ENCODE data around the gene HERC6.
"Not testable (repeated sequence)": the region's sequence is repeated elsewhere in the genome, so short reads cannot be mapped to it uniquely, and the experiment has no call there.

Gene HERC6

GRCh38 chr4:88357262-88357661, 21.4 kb upstream of the HERC6 start:
- peaks cover 31% of the 10 kb centered on the region for H3K9me3 ChIP-seq (ENCODE audit: insufficient read depth, low read depth, low read length)
- H3K36me3 ChIP-seq (ENCODE audit: insufficient read depth, low read length), result no peaks in the 10 kb centered on the region
- H3K27me3 ChIP-seq (ENCODE audit: insufficient read depth, low read length), result no peaks in the 10 kb centered on the region
- no peak overlapping the region for H3K4me3 ChIP-seq (ENCODE audit: low read length)
- WGBS, result 100% methylated on average over 4 of the region's 4 CpGs
- no peak overlapping the region for H3K9ac ChIP-seq (ENCODE audit: low read depth, low read length)
- peaks cover 15% of the 10 kb centered on the region for H3K4me1 ChIP-seq (ENCODE audit: insufficient read depth, low read length)
- H3K27ac ChIP-seq (ENCODE audit: low read depth, low read length), result no peak overlapping the region

GRCh38 chr4:88359558-88359957, 19.1 kb upstream of the HERC6 start:
- peaks cover 15% of the 10 kb centered on the region for H3K4me1 ChIP-seq (ENCODE audit: insufficient read depth, low read length)
- H3K36me3 ChIP-seq (ENCODE audit: insufficient read depth, low read length), result no peaks in the 10 kb centered on the region
- H3K4me3 ChIP-seq (ENCODE audit: low read length), result no peak overlapping the region
- H3K9ac ChIP-seq (ENCODE audit: low read depth, low read length), result no peak overlapping the region
- H3K27me3 ChIP-seq (ENCODE audit: insufficient read depth, low read length), result no peaks in the 10 kb centered on the region
- H3K9me3 ChIP-seq (ENCODE audit: insufficient read depth, low read depth, low read length), result peaks cover 26% of the 10 kb centered on the region
- H3K27ac ChIP-seq (ENCODE audit: low read depth, low read length), result no peak overlapping the region
- WGBS, result 96% methylated on average over 10 of the region's 10 CpGs

GRCh38 chr4:88360256-88360655, 18.4 kb upstream of the HERC6 start:
- 94% methylated on average over 6 of the region's 7 CpGs for WGBS

GRCh38 chr4:88360791-88361190, 17.9 kb upstream of the HERC6 start:
- 97% methylated on average over 15 of the region's 16 CpGs for WGBS
- no peak overlapping the region for H3K4me3 ChIP-seq (ENCODE audit: low read length)
- H3K27ac ChIP-seq (ENCODE audit: low read depth, low read length), result no peak overlapping the region
- no peak overlapping the region for H3K9ac ChIP-seq (ENCODE audit: low read depth, low read length)
- peaks cover 15% of the 10 kb centered on the region for H3K4me1 ChIP-seq (ENCODE audit: insufficient read depth, low read length)
- H3K27me3 ChIP-seq (ENCODE audit: insufficient read depth, low read length), result no peaks in the 10 kb centered on the region
- peaks cover 18% of the 10 kb centered on the region for H3K9me3 ChIP-seq (ENCODE audit: insufficient read depth, low read depth, low read length)
- H3K36me3 ChIP-seq (ENCODE audit: insufficient read depth, low read length), result no peaks in the 10 kb centered on the region

More at GRCh38 chr4:88360256-88360655, 18.4 kb upstream of the HERC6 start:
- Histone ChIP-seq H3K9ac (ENCODE audit: low read depth, low read length) (no peak overlapping the region), H3K9me3 (ENCODE audit: insufficient read depth, low read depth, low read length) (peaks cover 23% of the 10 kb centered on the region), H3K36me3 (ENCODE audit: insufficient read depth, low read length) (no peaks in the 10 kb centered on the region), H3K4me1 (ENCODE audit: insufficient read depth, low read length) (peaks cover 15% of the 10 kb centered on the region), H3K27ac (ENCODE audit: low read depth, low read length) (no peak overlapping the region), H3K4me3 (ENCODE audit: low read length) (no peak overlapping the region), H3K27me3 (ENCODE audit: insufficient read depth, low read length) (no peaks in the 10 kb centered on the region)

GRCh38 chr4:88361217-88361773, 17.4 kb upstream of the HERC6 start:
- WGBS, result 91% methylated on average over 18 of the region's 18 CpGs
- not testable (repeated sequence) for H3K4me3 ChIP-seq (ENCODE audit: low read length); H3K27me3 ChIP-seq (ENCODE audit: insufficient read depth, low read length); H3K9ac ChIP-seq (ENCODE audit: low read depth, low read length); H3K27ac ChIP-seq (ENCODE audit: low read depth, low read length); H3K36me3 ChIP-seq (ENCODE audit: insufficient read depth, low read length)
- peaks cover 11% of the 10 kb centered on the region; the same call in 1 of the 2 replicates for H3K4me1 ChIP-seq (ENCODE audit: insufficient read depth, low read length)
- H3K9me3 ChIP-seq (ENCODE audit: insufficient read depth, low read depth, low read length), result peaks cover 18% of the 10 kb centered on the region

GRCh38 chr4:88366460-88366859, 12.2 kb upstream of the HERC6 start:
- Histone ChIP-seq H3K27ac (ENCODE audit: low read depth, low read length) (no peak overlapping the region), H3K9me3 (ENCODE audit: insufficient read depth, low read depth, low read length) (peaks cover 16% of the 10 kb centered on the region), H3K4me3 (ENCODE audit: low read length) (no peak overlapping the region), H3K36me3 (ENCODE audit: insufficient read depth, low read length) (no peaks in the 10 kb centered on the region), H3K4me1 (ENCODE audit: insufficient read depth, low read length) (peaks cover 12% of the 10 kb centered on the region; the same call in 1 of the 2 replicates), H3K9ac (ENCODE audit: low read depth, low read length) (no peak overlapping the region), H3K27me3 (ENCODE audit: insufficient read depth, low read length) (no peaks in the 10 kb centered on the region)
- 93% methylated on average over 2 of the region's 2 CpGs for WGBS

GRCh38 chr4:88367826-88368225, 10.8 kb upstream of the HERC6 start:
- no peak overlapping the region for H3K27ac ChIP-seq (ENCODE audit: low read depth, low read length)
- H3K4me3 ChIP-seq (ENCODE audit: low read length), result no peak overlapping the region
- 0 out of 2 replicates have a peak, but pooled peaks cover 3% of the 10 kb centered on the region for H3K4me1 ChIP-seq (ENCODE audit: insufficient read depth, low read length)
- whole genome bisulfite sequencing, result 88% methylated on average over 5 of the region's 5 CpGs
- peaks cover 16% of the 10 kb centered on the region for H3K9me3 ChIP-seq (ENCODE audit: insufficient read depth, low read depth, low read length)
- H3K9ac ChIP-seq (ENCODE audit: low read depth, low read length), result no peak overlapping the region
- H3K27me3 ChIP-seq (ENCODE audit: insufficient read depth, low read length), result no peaks in the 10 kb centered on the region
- H3K36me3 ChIP-seq (ENCODE audit: insufficient read depth, low read length), result no peaks in the 10 kb centered on the region

GRCh38 chr4:88369180-88369812, 9.4 kb upstream of the HERC6 start:
- H3K27ac ChIP-seq (ENCODE audit: low read depth, low read length); H3K4me3 ChIP-seq (ENCODE audit: low read length); H3K9ac ChIP-seq (ENCODE audit: low read depth, low read length); H3K27me3 ChIP-seq (ENCODE audit: insufficient read depth, low read length); H3K36me3 ChIP-seq (ENCODE audit: insufficient read depth, low read length); H3K4me1 ChIP-seq (ENCODE audit: insufficient read depth, low read length); H3K9me3 ChIP-seq (ENCODE audit: insufficient read depth, low read depth, low read length): not testable (repeated sequence)
- WGBS, result 91% methylated on average over 7 of the region's 7 CpGs

- H3K27me3 ChIP-seq (ENCODE audit: insufficient read depth, low read length), result peaks cover 21% of the 10 kb centered on the region
- H3K27ac ChIP-seq (ENCODE audit: low read depth, low read length), result no peak overlapping the region
- 98% methylated on average over 2 of the region's 4 CpGs for WGBS
- no peaks in the 10 kb centered on the region for H3K9me3 ChIP-seq (ENCODE audit: insufficient read depth, low read depth, low read length)
- H3K4me1 ChIP-seq (ENCODE audit: insufficient read depth, low read length), result no peaks in the 10 kb centered on the region
- H3K4me3 ChIP-seq (ENCODE audit: low read length), result no peak overlapping the region
- H3K9ac ChIP-seq (ENCODE audit: low read depth, low read length), result no peak overlapping the region
- H3K36me3 ChIP-seq (ENCODE audit: insufficient read depth, low read length), result no peaks in the 10 kb centered on the region
These were observed 2.5 kb downstream of the HERC6 start for GRCh38 chr4:88381123-88381522.

- Histone ChIP-seq H3K27me3 (ENCODE audit: insufficient read depth, low read length) (peaks cover 11% of the 10 kb centered on the region), H3K9me3 (ENCODE audit: insufficient read depth, low read depth, low read length) (no peaks in the 10 kb centered on the region), H3K4me3 (ENCODE audit: low read length) (no peak overlapping the region), H3K9ac (ENCODE audit: low read depth, low read length) (no peak overlapping the region), H3K36me3 (ENCODE audit: insufficient read depth, low read length) (no peaks in the 10 kb centered on the region), H3K27ac (ENCODE audit: low read depth, low read length) (no peak overlapping the region), H3K4me1 (ENCODE audit: insufficient read depth, low read length) (no peaks in the 10 kb centered on the region)
- WGBS, result 62% methylated on average over 1 of the region's 1 CpG
These were observed 4.0 kb downstream of the HERC6 start for GRCh38 chr4:88382621-88383020.

GRCh38 chr4:88390128-88390527, 11.5 kb downstream of the HERC6 start:
- no peaks in the 10 kb centered on the region for H3K36me3 ChIP-seq (ENCODE audit: insufficient read depth, low read length)
- H3K4me1 ChIP-seq (ENCODE audit: insufficient read depth, low read length), result no peaks in the 10 kb centered on the region
- no peak overlapping the region for H3K9ac ChIP-seq (ENCODE audit: low read depth, low read length)
- H3K4me3 ChIP-seq (ENCODE audit: low read length), result no peak overlapping the region
- H3K27me3 ChIP-seq (ENCODE audit: insufficient read depth, low read length), result no peaks in the 10 kb centered on the region
- 0 out of 2 replicates have a peak, but pooled peaks cover 2% of the 10 kb centered on the region for H3K9me3 ChIP-seq (ENCODE audit: insufficient read depth, low read depth, low read length)
- H3K27ac ChIP-seq (ENCODE audit: low read depth, low read length), result no peak overlapping the region
- 78% methylated on average over 1 of the region's 2 CpGs for WGBS
